ENCODE results near the gene SDK2. TPM values are rescaled to one million over a fixed set of nuclear protein-coding genes. Genes with fewer than 3 reads are reported as not detected.
A peak's percentile ranks its signal among the peaks of the same experiment; 100 is the strongest.

Gene SDK2
- total and polyA plus RNA-seq, 2 experiments from 2014 or later, result 0.74 to 5.1 TPM

GRCh38 chr17:73492125-73492820 is 152.0 kb downstream of the SDK2 start:
- Mint-ChIP-seq H3K9me3 (no peaks in the 10 kb centered on the region), H3K27me3 (ENCODE audit: insufficient read depth, low read depth, poor library complexity) (peaks cover 5% of the 10 kb centered on the region), H3K4me1 (peaks cover 29% of the 10 kb centered on the region), H3K27ac (no peak overlapping the region), H3K4me3 (no peak overlapping the region), H3K36me3 (ENCODE audit: low read depth) (no peaks in the 10 kb centered on the region)
- Histone ChIP-seq H3K79me2 (replicated peaks; ENCODE audit: insufficient read depth) (no peaks in the 10 kb centered on the region), H3K4me1 (ENCODE audit: insufficient read depth) (peaks cover 14% of the 10 kb centered on the region), H3K4me3 (no peak overlapping the region), H3K27ac (ENCODE audit: low read depth) (0 out of 2 replicates have a peak overlapping the region, but pooled peaks have one; percentile 61), H2AFZ (peak overlapping the region; percentile 69), H4K20me1 (replicated peaks; ENCODE audit: insufficient read depth) (no peaks in the 10 kb centered on the region), H3K4me2 (0 out of 2 replicates have a peak overlapping the region, but pooled peaks have one; percentile 43), H3F3A (replicated peaks; ENCODE audit: low read depth) (no peaks in the 10 kb centered on the region), H3K27me3 (ENCODE audit: insufficient read depth) (no peaks in the 10 kb centered on the region), H3K9me2 (ENCODE audit: insufficient read depth) (0 out of 2 replicates have a peak, but pooled peaks cover 3% of the 10 kb centered on the region), H3K36me3 (ENCODE audit: insufficient read depth) (no peaks in the 10 kb centered on the region)
- DNase-seq (ENCODE audit: low spot score), result no peak
- TF ChIP-seq NANOG (IDR thresholded peaks at IDR 0.05; ENCODE audit: borderline replicate concordance) (no peak), ZNF462 (CRISPR knock-in tag; IDR thresholded peaks at IDR 0.05) (no peak), CREB1 (CRISPR knock-in tag; IDR thresholded peaks at IDR 0.05; ENCODE audit: low read depth) (no peak), EZH2 (IDR thresholded peaks at IDR 0.05; ENCODE audit: low read depth, unreplicated experiment) (no peak), POLR2AphosphoS5 (IDR thresholded peaks at IDR 0.05; ENCODE audit: low read depth) (no peak), ZNF331 (CRISPR knock-in tag; IDR thresholded peaks at IDR 0.05; ENCODE audit: low read depth) (no peak)
- TF ChIP-seq, protein P1, sequence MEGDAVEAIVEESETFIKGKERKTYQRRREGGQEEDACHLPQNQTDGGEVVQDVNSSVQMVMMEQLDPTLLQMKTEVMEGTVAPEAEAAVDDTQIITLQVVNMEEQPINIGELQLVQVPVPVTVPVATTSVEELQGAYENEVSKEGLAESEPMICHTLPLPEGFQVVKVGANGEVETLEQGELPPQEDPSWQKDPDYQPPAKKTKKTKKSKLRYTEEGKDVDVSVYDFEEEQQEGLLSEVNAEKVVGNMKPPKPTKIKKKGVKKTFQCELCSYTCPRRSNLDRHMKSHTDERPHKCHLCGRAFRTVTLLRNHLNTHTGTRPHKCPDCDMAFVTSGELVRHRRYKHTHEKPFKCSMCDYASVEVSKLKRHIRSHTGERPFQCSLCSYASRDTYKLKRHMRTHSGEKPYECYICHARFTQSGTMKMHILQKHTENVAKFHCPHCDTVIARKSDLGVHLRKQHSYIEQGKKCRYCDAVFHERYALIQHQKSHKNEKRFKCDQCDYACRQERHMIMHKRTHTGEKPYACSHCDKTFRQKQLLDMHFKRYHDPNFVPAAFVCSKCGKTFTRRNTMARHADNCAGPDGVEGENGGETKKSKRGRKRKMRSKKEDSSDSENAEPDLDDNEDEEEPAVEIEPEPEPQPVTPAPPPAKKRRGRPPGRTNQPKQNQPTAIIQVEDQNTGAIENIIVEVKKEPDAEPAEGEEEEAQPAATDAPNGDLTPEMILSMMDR (conservative IDR thresholded peaks at IDR 0.05; ENCODE audit: low read depth in 2 of 2), result no peak
- TF ChIP-seq, protein P2, sequence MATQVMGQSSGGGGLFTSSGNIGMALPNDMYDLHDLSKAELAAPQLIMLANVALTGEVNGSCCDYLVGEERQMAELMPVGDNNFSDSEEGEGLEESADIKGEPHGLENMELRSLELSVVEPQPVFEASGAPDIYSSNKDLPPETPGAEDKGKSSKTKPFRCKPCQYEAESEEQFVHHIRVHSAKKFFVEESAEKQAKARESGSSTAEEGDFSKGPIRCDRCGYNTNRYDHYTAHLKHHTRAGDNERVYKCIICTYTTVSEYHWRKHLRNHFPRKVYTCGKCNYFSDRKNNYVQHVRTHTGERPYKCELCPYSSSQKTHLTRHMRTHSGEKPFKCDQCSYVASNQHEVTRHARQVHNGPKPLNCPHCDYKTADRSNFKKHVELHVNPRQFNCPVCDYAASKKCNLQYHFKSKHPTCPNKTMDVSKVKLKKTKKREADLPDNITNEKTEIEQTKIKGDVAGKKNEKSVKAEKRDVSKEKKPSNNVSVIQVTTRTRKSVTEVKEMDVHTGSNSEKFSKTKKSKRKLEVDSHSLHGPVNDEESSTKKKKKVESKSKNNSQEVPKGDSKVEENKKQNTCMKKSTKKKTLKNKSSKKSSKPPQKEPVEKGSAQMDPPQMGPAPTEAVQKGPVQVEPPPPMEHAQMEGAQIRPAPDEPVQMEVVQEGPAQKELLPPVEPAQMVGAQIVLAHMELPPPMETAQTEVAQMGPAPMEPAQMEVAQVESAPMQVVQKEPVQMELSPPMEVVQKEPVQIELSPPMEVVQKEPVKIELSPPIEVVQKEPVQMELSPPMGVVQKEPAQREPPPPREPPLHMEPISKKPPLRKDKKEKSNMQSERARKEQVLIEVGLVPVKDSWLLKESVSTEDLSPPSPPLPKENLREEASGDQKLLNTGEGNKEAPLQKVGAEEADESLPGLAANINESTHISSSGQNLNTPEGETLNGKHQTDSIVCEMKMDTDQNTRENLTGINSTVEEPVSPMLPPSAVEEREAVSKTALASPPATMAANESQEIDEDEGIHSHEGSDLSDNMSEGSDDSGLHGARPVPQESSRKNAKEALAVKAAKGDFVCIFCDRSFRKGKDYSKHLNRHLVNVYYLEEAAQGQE (IDR thresholded peaks at IDR 0.05; ENCODE audit: unreplicated experiment), result no peak
- peak; percentile 42 for ATAC-seq
